Upper lobe of left lung (tissue), 4 donors: ENCODE data around the gene LGALS3.

Source experiments
- CTCF ChIP-seq, 6 experiments: fragments of 450-650 bp in 4 of 6; fragments of 200-600 bp in 2 of 6; sonication (generic) in 2 of 6; IDR thresholded peaks; one replicate each; pipeline ENCODE4 v1.5.1; 2016 to 2019; ENCODE audit warnings: antibody characterized with exemption in 6 of 6
- POLR2A ChIP-seq, 4 donors: fragments of 450-650 bp; IDR thresholded peaks; one replicate each; pipeline ENCODE4 v1.5.1; 2016 to 2017; ENCODE audit warnings: antibody characterized with exemption in 4 of 4, mild to moderate bottlenecking in 2 of 4

- peak in 1 of 6 experiments; percentile 2 for TF ChIP-seq CTCF (IDR thresholded peaks at IDR 0.05)
- peak in 3 of 4 donors; percentile 34 to 73 (median 64) for TF ChIP-seq POLR2A (IDR thresholded peaks at IDR 0.05)
Observed at GRCh38 chr14:55102141-55102621, 26.9 kb upstream of the LGALS3 start.
